Spleen (tissue), 7 donors: ENCODE results near the gene PSG11.
"Not testable (repeated sequence)": the region's sequence is repeated elsewhere in the genome, so short reads cannot be mapped to it uniquely, and the experiment has no call there.

Source experiments
- POLR2A ChIP-seq, 3 donors: fragments of 450-650 bp; IDR thresholded peaks; one replicate each; pipeline ENCODE4 v1.5.1; 2017; ENCODE audit warnings: antibody characterized with exemption in 3 of 3, mild to moderate bottlenecking in 1 of 3
- POLR2AphosphoS5 ChIP-seq, 3 donors: sonication (generic); formaldehyde crosslinking; IDR thresholded peaks; one replicate each; pipeline ENCODE4 v1.5.1; 2017; ENCODE audit warnings: antibody characterized with exemption in 3 of 3
- TF ChIP-seq, protein P1 (sequence below), 11 experiments: fragments of 200-600 bp in 7 of 11; fragments of 450-650 bp in 4 of 11; sonication (generic) in 4 of 11; IDR thresholded peaks in 8 of 11; conservative IDR thresholded peaks in 3 of 11; 1 replicate in 7 of 11; 2 replicates in 4 of 11; pipeline versions ENCODE4 v1.4.0 to v1.8.0; 2016 to 2021; ENCODE audit warnings: antibody characterized with exemption in 11 of 11, inconsistent platforms in 4 of 11, mild to moderate bottlenecking in 1 of 11
- donor health status: DM: no; HTN: no; CAD: no; lungs with moderate emphysema.
- donor health status: DM: no; HTN: no; CAD: no.
- donor health status: DM: no; HTN: no; CAD: no.

GRCh38 chr19:43060254-43060653 lies 34.0 kb upstream of the PSG11 start:
- TF ChIP-seq, protein P1, sequence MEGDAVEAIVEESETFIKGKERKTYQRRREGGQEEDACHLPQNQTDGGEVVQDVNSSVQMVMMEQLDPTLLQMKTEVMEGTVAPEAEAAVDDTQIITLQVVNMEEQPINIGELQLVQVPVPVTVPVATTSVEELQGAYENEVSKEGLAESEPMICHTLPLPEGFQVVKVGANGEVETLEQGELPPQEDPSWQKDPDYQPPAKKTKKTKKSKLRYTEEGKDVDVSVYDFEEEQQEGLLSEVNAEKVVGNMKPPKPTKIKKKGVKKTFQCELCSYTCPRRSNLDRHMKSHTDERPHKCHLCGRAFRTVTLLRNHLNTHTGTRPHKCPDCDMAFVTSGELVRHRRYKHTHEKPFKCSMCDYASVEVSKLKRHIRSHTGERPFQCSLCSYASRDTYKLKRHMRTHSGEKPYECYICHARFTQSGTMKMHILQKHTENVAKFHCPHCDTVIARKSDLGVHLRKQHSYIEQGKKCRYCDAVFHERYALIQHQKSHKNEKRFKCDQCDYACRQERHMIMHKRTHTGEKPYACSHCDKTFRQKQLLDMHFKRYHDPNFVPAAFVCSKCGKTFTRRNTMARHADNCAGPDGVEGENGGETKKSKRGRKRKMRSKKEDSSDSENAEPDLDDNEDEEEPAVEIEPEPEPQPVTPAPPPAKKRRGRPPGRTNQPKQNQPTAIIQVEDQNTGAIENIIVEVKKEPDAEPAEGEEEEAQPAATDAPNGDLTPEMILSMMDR (IDR thresholded peaks at IDR 0.05 in 8 of 11, conservative IDR thresholded peaks at IDR 0.05 in 3 of 11) = not testable (repeated sequence)
- TF ChIP-seq POLR2A, POLR2AphosphoS5 (IDR thresholded peaks at IDR 0.05): not testable (repeated sequence)
